Measurements from ENCODE around the gene ATPAF1. TPM values are rescaled to one million over a fixed set of nuclear protein-coding genes. Genes with fewer than 3 reads are reported as not detected.

Gene ATPAF1
- total RNA-seq, 1 donor from 2014 or later, result 35.7 TPM

DNA sequence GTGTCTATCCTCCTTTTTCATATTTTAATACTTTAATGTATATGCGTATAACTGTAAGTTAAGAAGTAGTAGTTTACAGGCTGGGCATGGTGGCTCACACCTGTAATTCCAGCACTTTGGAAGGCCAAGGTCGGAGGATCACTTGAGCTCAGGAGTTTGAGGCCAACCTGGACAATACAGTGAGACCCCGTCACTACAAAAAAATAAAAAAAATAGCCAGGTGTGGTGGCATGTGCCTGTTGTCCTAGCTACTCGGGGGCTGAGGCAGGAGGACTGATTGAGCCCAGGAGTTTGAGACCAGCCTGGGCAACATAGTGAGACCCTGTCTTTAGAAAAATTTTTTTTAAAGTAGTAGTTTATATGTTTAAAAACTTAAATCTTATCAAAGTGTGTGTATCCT is 22.3 kb downstream of the ATPAF1 start:
- TF ChIP-seq, protein P1, sequence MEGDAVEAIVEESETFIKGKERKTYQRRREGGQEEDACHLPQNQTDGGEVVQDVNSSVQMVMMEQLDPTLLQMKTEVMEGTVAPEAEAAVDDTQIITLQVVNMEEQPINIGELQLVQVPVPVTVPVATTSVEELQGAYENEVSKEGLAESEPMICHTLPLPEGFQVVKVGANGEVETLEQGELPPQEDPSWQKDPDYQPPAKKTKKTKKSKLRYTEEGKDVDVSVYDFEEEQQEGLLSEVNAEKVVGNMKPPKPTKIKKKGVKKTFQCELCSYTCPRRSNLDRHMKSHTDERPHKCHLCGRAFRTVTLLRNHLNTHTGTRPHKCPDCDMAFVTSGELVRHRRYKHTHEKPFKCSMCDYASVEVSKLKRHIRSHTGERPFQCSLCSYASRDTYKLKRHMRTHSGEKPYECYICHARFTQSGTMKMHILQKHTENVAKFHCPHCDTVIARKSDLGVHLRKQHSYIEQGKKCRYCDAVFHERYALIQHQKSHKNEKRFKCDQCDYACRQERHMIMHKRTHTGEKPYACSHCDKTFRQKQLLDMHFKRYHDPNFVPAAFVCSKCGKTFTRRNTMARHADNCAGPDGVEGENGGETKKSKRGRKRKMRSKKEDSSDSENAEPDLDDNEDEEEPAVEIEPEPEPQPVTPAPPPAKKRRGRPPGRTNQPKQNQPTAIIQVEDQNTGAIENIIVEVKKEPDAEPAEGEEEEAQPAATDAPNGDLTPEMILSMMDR (IDR thresholded peaks at IDR 0.05), result no peak
- Mint-ChIP-seq H3K27ac (ENCODE audit: unreplicated experiment) (no peak overlapping the region), H3K4me3 (ENCODE audit: unreplicated experiment) (no peak overlapping the region), H3K9me3 (ENCODE audit: unreplicated experiment) (peaks cover 10% of the 10 kb centered on the region), H3K36me3 (ENCODE audit: unreplicated experiment) (peaks cover 46% of the 10 kb centered on the region), H3K4me1 (ENCODE audit: unreplicated experiment) (peaks cover 19% of the 10 kb centered on the region), H3K27me3 (ENCODE audit: unreplicated experiment) (no peaks in the 10 kb centered on the region)
- DNase-seq (ENCODE audit: extremely low spot score, unreplicated experiment), result no peak

DNA sequence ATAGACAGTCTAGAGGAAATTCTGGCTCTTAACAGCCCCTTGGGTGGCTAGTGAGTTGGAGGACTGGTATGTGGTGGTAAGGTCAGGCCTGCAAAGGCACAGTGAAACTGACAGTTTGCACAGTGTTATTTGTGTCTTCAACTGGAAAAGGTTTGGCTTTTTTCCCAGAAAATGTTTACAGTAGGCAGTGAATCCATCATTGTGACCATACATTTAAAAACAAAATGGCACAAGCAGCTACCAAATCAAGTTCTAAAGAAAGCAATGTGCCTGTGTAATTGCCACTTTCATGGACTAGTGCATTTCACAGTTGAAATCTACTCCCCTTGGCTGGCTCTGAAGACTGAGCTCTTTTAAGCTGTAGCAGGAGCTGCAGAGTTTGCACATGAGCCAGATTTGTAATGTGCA is 24.8 kb downstream of the ATPAF1 start:
- Mint-ChIP-seq H3K4me1 (ENCODE audit: unreplicated experiment) (peaks cover 19% of the 10 kb centered on the region), H3K4me3 (ENCODE audit: unreplicated experiment) (no peak overlapping the region), H3K9me3 (ENCODE audit: unreplicated experiment) (peaks cover 5% of the 10 kb centered on the region), H3K27me3 (ENCODE audit: unreplicated experiment) (no peaks in the 10 kb centered on the region), H3K27ac (ENCODE audit: unreplicated experiment) (peak overlapping the region; percentile 52), H3K36me3 (ENCODE audit: unreplicated experiment) (peaks cover 36% of the 10 kb centered on the region)
- DNase-seq (ENCODE audit: extremely low spot score, unreplicated experiment), result no peak
- TF ChIP-seq, protein P1 (IDR thresholded peaks at IDR 0.05), result no peak

DNA sequence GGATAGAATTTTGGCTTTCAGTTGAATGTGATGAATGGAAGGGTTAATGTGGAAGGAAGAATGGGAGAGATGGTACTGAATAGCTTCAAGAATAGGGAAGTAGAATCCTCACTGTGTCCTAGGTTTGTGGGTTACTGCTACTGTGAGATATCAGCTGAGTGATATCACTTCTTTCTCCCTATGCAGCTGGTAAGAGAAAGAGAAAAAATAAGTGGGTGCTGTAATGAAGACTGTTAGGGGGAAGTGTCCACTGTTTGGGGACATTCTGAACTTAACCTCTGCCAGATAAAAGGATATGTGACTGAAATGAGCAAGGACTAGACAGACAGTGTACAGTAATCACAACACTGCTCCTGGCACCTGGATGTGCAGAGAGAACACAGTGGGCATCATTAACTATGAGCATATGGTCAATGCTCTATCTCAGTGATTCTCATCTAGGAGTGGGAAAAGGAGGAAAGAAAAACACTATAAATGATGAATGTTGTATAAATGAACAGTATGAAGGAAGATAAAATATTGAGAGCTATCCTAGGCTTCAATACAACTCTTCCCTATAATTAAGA is 26.0 kb downstream of the ATPAF1 start:
- Mint-ChIP-seq H3K27ac (ENCODE audit: unreplicated experiment) (no peak overlapping the region), H3K36me3 (ENCODE audit: unreplicated experiment) (peaks cover 32% of the 10 kb centered on the region), H3K4me1 (ENCODE audit: unreplicated experiment) (peaks cover 19% of the 10 kb centered on the region), H3K27me3 (ENCODE audit: unreplicated experiment) (no peaks in the 10 kb centered on the region), H3K4me3 (ENCODE audit: unreplicated experiment) (no peak overlapping the region), H3K9me3 (ENCODE audit: unreplicated experiment) (peaks cover 1% of the 10 kb centered on the region)
- no peak for DNase-seq (ENCODE audit: extremely low spot score, unreplicated experiment)
- TF ChIP-seq, protein P1 (IDR thresholded peaks at IDR 0.05), result no peak

DNA sequence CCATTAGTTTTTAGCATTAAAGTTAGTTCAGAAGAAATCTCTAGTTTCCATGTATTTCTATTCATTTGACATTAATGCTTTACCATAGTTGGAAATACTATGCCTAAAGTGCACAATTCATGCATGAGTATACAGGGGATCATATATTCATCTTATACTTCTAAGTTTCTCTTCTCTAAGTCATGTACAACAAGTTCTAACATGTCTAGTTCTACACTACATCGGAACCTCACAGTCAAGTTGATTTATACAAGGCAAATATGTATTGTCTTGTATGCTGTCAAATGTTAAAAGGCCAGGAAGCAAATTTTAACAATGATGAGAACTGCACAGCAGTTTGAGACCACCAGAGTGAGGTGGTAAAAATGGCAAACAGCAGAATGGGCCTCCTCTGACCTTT is 28.6 kb downstream of the ATPAF1 start:
- H3K27me3 Mint-ChIP-seq (ENCODE audit: unreplicated experiment), result no peaks in the 10 kb centered on the region
- DNase-seq (ENCODE audit: extremely low spot score, unreplicated experiment), result no peak
- H3K36me3 Mint-ChIP-seq (ENCODE audit: unreplicated experiment), result peaks cover 37% of the 10 kb centered on the region
- H3K9me3 Mint-ChIP-seq (ENCODE audit: unreplicated experiment), result no peaks in the 10 kb centered on the region
- no peak overlapping the region for H3K4me3 Mint-ChIP-seq (ENCODE audit: unreplicated experiment)
- TF ChIP-seq, protein P1 (IDR thresholded peaks at IDR 0.05), result no peak
- H3K4me1 Mint-ChIP-seq (ENCODE audit: unreplicated experiment), result peaks cover 19% of the 10 kb centered on the region
- no peak overlapping the region for H3K27ac Mint-ChIP-seq (ENCODE audit: unreplicated experiment)

DNA sequence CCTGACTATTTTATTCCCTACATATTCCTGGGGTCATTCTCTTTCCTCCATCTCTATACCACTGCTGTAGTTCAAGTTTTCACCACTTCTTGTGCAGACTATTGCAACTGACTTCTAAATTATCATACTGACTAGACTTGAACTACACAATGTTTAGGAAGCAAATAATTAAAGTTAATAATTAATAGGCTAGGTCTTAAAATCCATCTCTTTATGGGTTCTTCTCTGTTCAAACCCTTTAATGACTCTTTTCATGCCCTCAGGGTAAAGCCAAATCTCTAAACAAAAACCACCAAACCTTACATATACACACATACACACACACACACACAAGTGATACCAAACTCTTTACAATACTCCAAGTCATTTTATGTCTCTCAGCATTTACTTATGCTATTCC is 29.2 kb downstream of the ATPAF1 start:
- H3K9me3 Mint-ChIP-seq (ENCODE audit: unreplicated experiment), result no peaks in the 10 kb centered on the region
- TF ChIP-seq, protein P1 (IDR thresholded peaks at IDR 0.05), result no peak
- H3K27ac Mint-ChIP-seq (ENCODE audit: unreplicated experiment), result no peak overlapping the region
- no peaks in the 10 kb centered on the region for H3K27me3 Mint-ChIP-seq (ENCODE audit: unreplicated experiment)
- DNase-seq (ENCODE audit: extremely low spot score, unreplicated experiment), result no peak
- peaks cover 37% of the 10 kb centered on the region for H3K36me3 Mint-ChIP-seq (ENCODE audit: unreplicated experiment)
- no peak overlapping the region for H3K4me3 Mint-ChIP-seq (ENCODE audit: unreplicated experiment)
- peaks cover 17% of the 10 kb centered on the region for H3K4me1 Mint-ChIP-seq (ENCODE audit: unreplicated experiment)

Data from osteocyte (in vitro differentiated cells).